SK-N-SH treated with all-trans-retinoic acid at 6 μM for 48 hours (cell line): Measurements from ENCODE around the gene KLRF2.

Experiments used
- CSRNP3 ChIP-seq: fragments of 250-450 bp; sonication (Bioruptor Pico); IDR thresholded peaks from 2 replicates; pipeline ENCODE4 v1.5.1; 2021; ENCODE audit warnings: mild to moderate bottlenecking, moderate library complexity
- POU6F1 ChIP-seq: fragments of 250-450 bp; sonication (Bioruptor Pico); IDR thresholded peaks from 2 replicates; pipeline ENCODE4 v1.8.0; 2021; ENCODE audit warnings: low read depth, mild to moderate bottlenecking, moderate library complexity, borderline replicate concordance
- ZNF565 ChIP-seq: fragments of 450-650 bp; formaldehyde crosslinking; conservative IDR thresholded peaks from 2 replicates; pipeline ENCODE4 v1.5.0; 2020; ENCODE audit warnings: low read depth, mild to moderate bottlenecking, moderate library complexity

DNA sequence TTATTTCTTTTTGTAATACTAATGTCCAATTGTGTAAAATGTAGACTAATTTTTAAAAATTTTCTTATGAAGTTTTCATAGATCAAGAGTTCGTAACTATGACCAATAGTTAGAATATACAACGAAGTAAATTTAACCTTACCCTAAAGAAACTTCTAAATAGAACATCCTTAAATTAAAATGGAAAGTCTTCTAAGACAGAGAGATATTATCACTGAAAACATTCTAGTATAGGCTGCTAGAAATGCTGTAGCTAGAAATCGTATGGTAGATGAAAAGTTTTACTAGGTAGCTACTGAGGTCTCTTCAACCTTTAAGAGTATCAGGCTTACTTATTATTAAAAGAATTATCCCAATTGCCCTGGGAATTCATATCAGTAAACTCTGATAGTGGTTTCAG is 50.0 kb downstream of the KLRF2 start:
- TF ChIP-seq ZNF565 = no peak
- TF ChIP-seq CSRNP3 (CRISPR knock-in tag) = no peak
- no peak for TF ChIP-seq POU6F1 (CRISPR knock-in tag)
